WTC11 (cell line): ENCODE results near the gene INKA2. TPM values are rescaled to one million over a fixed set of nuclear protein-coding genes. Genes with fewer than 3 reads are reported as not detected.
A peak's percentile ranks its signal among the peaks of the same experiment; 100 is the strongest.
"Not testable (repeated sequence)": the region's sequence is repeated elsewhere in the genome, so short reads cannot be mapped to it uniquely, and the experiment has no call there.

ENCODE experiments used
- ATAC-seq: fragments of 200-7000 bp; cut with Tn5 transposase; 2 replicates; pipeline ENCODE4 v1.10.0; 2021; ENCODE audit warnings: mild to moderate bottlenecking, moderate library complexity
- CTCF ChIA-PET: fragments of 300-600 bp; sonication (Branson Sonifier 250); formaldehyde crosslinking; loops from one replicate; lab custom pipeline; 2021; ENCODE audit warnings: antibody characterized with exemption; lab: Charles Lee
- POLR2A ChIA-PET: fragments of 350-600 bp; sonication (Branson Sonifier 250); formaldehyde crosslinking; loops from one replicate; lab custom pipeline; 2021; ENCODE audit warnings: antibody characterized with exemption; lab: Charles Lee
- DNase-seq: peaks from one replicate; pipeline ENCODE4 v3.0.0; 2021; ENCODE audit warnings: low spot score
- H3K27ac Mint-ChIP-seq: 2 replicates; pipeline ENCODE4 v1.8.0; 2021; ENCODE audit warnings: mixed read lengths
- H3K27me3 Mint-ChIP-seq: 2 replicates; pipeline ENCODE4 v1.8.0; 2021; ENCODE audit warnings: low read depth, mild to moderate bottlenecking, moderate library complexity, mixed read lengths
- H3K36me3 Mint-ChIP-seq: 2 replicates; pipeline ENCODE4 v1.8.0; 2021; ENCODE audit warnings: mixed read lengths
- H3K4me1 Mint-ChIP-seq: 2 replicates; pipeline ENCODE4 v1.8.0; 2022; ENCODE audit warnings: mixed read lengths
- H3K4me3 Mint-ChIP-seq: 2 replicates; pipeline ENCODE4 v1.8.0; 2021; ENCODE audit warnings: mild to moderate bottlenecking, moderate library complexity, mixed read lengths
- H3K9me3 Mint-ChIP-seq: 2 replicates; pipeline ENCODE4 v1.8.0; 2021; ENCODE audit warnings: mixed read lengths
- ATF1 ChIP-seq: sonication (generic); formaldehyde crosslinking; IDR thresholded peaks from 2 replicates; pipeline ENCODE4 v1.8.1; 2023; ENCODE audit warnings: mild to moderate bottlenecking, moderate library complexity, missing genetic modification reagents
- EMX1 ChIP-seq: fragments of 250-450 bp; sonication (Bioruptor Pico); IDR thresholded peaks from 2 replicates; pipeline ENCODE4 v1.8.0; 2021; ENCODE audit warnings: mild to moderate bottlenecking
- ETV6 ChIP-seq: sonication (generic); formaldehyde crosslinking; IDR thresholded peaks from 2 replicates; pipeline ENCODE4 v1.8.1; 2022; ENCODE audit warnings: mild to moderate bottlenecking, missing genetic modification reagents
- FOXP1 ChIP-seq: sonication (generic); formaldehyde crosslinking; IDR thresholded peaks from 2 replicates; pipeline ENCODE4 v1.8.0; 2022; ENCODE audit warnings: missing genetic modification reagents, mild to moderate bottlenecking, moderate library complexity, borderline replicate concordance
- KAT7 ChIP-seq: sonication (generic); formaldehyde crosslinking; IDR thresholded peaks from 2 replicates; pipeline ENCODE4 v1.8.1; 2023; ENCODE audit warnings: missing genetic modification reagents, mild to moderate bottlenecking, borderline replicate concordance
- TP53 ChIP-seq: sonication (generic); formaldehyde crosslinking; IDR thresholded peaks from 2 replicates; pipeline ENCODE4 v1.8.1; 2023; ENCODE audit warnings: mild to moderate bottlenecking, missing genetic modification reagents
- ZNF232 ChIP-seq: sonication (generic); formaldehyde crosslinking; IDR thresholded peaks from 2 replicates; pipeline ENCODE4 v1.8.0; 2022; ENCODE audit warnings: mild to moderate bottlenecking, missing genetic modification reagents
- ZNF317 ChIP-seq: sonication (generic); formaldehyde crosslinking; IDR thresholded peaks from 2 replicates; pipeline ENCODE4 v1.8.1; 2023; ENCODE audit warnings: low read depth, mild to moderate bottlenecking, moderate library complexity, missing genetic modification reagents, borderline replicate concordance
- total RNA-seq: library from RNA; stranded (reverse); gene quantifications from 3 replicates; pipeline ENCODE4 v1.2.3, GENCODE V29; 2021
- TF ChIP-seq, protein P1 (sequence below): sonication (generic); formaldehyde crosslinking; IDR thresholded peaks from 2 replicates; pipeline ENCODE4 v1.8.0; 2022; ENCODE audit warnings: missing genetic modification reagents
- TF ChIP-seq, protein P2 (sequence below): sonication (generic); formaldehyde crosslinking; conservative IDR thresholded peaks from 2 replicates; pipeline ENCODE4 v1.8.1; 2022; ENCODE audit warnings: mild to moderate bottlenecking, missing genetic modification reagents
- TF ChIP-seq, protein P3 (sequence below): sonication (generic); formaldehyde crosslinking; IDR thresholded peaks from 2 replicates; pipeline ENCODE4 v1.8.1; 2022; ENCODE audit warnings: low read depth, missing genetic modification reagents, borderline replicate concordance
- TF ChIP-seq, protein P4 (sequence below): sonication (generic); formaldehyde crosslinking; IDR thresholded peaks from 2 replicates; pipeline ENCODE4 v1.8.1; 2023; ENCODE audit warnings: mild to moderate bottlenecking, missing genetic modification reagents
- TF ChIP-seq, protein P5 (sequence below): sonication (generic); formaldehyde crosslinking; IDR thresholded peaks from 2 replicates; pipeline ENCODE4 v1.8.0; 2022; ENCODE audit warnings: mild to moderate bottlenecking, missing genetic modification reagents
- TF ChIP-seq, protein P6 (sequence below): sonication (generic); formaldehyde crosslinking; IDR thresholded peaks from 2 replicates; pipeline ENCODE4 v1.8.0; 2023; ENCODE audit warnings: missing genetic modification reagents, mild to moderate bottlenecking, borderline replicate concordance

The INKA2 gene
- total RNA-seq, 1 experiment from 2014 or later = 20.1 TPM

DNA sequence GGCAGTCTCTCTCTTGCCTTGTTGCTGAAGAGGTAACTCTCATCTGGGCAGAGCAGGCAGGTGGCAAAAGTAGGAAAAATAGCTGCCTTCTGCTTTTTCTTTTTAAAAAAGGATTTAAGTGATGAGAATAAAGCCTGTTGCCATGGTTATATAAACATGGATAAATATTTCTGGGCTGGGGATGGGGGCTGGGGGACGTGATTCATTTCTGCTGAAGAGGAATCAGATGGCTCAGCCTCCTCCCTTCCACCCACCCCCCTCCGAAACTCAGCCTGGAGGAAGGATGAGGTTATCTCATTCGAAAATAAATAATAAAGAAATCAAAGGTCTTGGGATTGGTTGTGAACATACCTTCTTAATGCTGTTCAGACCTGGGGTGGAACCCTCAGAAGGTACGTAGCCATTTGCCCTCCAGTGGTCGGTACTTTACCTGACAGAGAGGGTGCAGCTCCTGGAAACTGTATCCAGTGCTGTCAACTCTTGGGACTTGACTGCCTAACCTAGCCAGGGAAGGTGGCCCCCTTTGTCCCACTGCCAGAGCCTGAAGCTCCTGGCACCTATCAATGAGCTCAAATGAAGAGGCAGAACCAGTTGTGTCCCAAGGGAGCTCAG is 3.8 kb upstream of the INKA2 start (continued):
- TF ChIP-seq, protein P1, sequence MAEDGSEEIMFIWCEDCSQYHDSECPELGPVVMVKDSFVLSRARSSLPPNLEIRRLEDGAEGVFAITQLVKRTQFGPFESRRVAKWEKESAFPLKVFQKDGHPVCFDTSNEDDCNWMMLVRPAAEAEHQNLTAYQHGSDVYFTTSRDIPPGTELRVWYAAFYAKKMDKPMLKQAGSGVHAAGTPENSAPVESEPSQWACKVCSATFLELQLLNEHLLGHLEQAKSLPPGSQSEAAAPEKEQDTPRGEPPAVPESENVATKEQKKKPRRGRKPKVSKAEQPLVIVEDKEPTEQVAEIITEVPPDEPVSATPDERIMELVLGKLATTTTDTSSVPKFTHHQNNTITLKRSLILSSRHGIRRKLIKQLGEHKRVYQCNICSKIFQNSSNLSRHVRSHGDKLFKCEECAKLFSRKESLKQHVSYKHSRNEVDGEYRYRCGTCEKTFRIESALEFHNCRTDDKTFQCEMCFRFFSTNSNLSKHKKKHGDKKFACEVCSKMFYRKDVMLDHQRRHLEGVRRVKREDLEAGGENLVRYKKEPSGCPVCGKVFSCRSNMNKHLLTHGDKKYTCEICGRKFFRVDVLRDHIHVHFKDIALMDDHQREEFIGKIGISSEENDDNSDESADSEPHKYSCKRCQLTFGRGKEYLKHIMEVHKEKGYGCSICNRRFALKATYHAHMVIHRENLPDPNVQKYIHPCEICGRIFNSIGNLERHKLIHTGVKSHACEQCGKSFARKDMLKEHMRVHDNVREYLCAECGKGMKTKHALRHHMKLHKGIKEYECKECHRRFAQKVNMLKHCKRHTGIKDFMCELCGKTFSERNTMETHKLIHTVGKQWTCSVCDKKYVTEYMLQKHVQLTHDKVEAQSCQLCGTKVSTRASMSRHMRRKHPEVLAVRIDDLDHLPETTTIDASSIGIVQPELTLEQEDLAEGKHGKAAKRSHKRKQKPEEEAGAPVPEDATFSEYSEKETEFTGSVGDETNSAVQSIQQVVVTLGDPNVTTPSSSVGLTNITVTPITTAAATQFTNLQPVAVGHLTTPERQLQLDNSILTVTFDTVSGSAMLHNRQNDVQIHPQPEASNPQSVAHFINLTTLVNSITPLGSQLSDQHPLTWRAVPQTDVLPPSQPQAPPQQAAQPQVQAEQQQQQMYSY (CRISPR knock-in tag) = no peak
- TF ChIP-seq, protein P2, sequence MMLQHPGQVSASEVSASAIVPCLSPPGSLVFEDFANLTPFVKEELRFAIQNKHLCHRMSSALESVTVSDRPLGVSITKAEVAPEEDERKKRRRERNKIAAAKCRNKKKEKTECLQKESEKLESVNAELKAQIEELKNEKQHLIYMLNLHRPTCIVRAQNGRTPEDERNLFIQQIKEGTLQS (CRISPR knock-in tag) = no peak
- TF ChIP-seq, protein P3, sequence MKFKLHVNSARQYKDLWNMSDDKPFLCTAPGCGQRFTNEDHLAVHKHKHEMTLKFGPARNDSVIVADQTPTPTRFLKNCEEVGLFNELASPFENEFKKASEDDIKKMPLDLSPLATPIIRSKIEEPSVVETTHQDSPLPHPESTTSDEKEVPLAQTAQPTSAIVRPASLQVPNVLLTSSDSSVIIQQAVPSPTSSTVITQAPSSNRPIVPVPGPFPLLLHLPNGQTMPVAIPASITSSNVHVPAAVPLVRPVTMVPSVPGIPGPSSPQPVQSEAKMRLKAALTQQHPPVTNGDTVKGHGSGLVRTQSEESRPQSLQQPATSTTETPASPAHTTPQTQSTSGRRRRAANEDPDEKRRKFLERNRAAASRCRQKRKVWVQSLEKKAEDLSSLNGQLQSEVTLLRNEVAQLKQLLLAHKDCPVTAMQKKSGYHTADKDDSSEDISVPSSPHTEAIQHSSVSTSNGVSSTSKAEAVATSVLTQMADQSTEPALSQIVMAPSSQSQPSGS = no peak
- TF ChIP-seq, protein P4, sequence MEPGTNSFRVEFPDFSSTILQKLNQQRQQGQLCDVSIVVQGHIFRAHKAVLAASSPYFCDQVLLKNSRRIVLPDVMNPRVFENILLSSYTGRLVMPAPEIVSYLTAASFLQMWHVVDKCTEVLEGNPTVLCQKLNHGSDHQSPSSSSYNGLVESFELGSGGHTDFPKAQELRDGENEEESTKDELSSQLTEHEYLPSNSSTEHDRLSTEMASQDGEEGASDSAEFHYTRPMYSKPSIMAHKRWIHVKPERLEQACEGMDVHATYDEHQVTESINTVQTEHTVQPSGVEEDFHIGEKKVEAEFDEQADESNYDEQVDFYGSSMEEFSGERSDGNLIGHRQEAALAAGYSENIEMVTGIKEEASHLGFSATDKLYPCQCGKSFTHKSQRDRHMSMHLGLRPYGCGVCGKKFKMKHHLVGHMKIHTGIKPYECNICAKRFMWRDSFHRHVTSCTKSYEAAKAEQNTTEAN = no peak
- no peak for TF ChIP-seq EMX1 (CRISPR knock-in tag)
- no peak for TF ChIP-seq ZNF232 (CRISPR knock-in tag)
- TF ChIP-seq, all 79 proteins: peak for 0

DNA sequence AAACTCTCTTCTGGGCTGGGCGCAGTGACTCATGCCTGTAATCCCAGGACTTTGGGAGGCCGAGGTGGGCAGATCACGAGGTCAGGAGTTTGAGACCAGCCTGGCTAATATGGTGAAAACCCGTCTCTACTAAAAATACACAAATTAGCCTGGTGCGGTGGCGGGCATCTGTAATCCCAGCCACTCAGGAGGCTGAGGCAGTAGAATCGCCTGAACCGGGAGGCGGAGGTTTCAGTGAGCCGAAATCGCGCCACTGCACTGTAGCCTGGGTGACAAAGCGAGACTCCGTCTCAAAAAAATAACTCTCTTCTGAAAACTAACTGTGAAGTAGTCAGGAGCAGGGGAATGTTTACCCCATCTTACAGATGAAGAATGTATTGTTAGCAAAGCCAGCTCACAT is 3.1 kb upstream of the INKA2 start:
- H3K4me3 Mint-ChIP-seq, POLR2A ChIA-PET, H3K9me3 Mint-ChIP-seq, DNase-seq, H3K36me3 Mint-ChIP-seq, ATAC-seq, H3K27ac Mint-ChIP-seq: not testable (repeated sequence)
- Mint-ChIP-seq H3K4me1 (peaks cover 19% of the 10 kb centered on the region), H3K27me3 (peaks cover 23% of the 10 kb centered on the region)
- CTCF ChIA-PET = interaction anchor here (1.2 kb wide), 1 partner anchor 26 kb away, joined by 4 read pairs; no protein-coding TSS in a partner anchor

DNA sequence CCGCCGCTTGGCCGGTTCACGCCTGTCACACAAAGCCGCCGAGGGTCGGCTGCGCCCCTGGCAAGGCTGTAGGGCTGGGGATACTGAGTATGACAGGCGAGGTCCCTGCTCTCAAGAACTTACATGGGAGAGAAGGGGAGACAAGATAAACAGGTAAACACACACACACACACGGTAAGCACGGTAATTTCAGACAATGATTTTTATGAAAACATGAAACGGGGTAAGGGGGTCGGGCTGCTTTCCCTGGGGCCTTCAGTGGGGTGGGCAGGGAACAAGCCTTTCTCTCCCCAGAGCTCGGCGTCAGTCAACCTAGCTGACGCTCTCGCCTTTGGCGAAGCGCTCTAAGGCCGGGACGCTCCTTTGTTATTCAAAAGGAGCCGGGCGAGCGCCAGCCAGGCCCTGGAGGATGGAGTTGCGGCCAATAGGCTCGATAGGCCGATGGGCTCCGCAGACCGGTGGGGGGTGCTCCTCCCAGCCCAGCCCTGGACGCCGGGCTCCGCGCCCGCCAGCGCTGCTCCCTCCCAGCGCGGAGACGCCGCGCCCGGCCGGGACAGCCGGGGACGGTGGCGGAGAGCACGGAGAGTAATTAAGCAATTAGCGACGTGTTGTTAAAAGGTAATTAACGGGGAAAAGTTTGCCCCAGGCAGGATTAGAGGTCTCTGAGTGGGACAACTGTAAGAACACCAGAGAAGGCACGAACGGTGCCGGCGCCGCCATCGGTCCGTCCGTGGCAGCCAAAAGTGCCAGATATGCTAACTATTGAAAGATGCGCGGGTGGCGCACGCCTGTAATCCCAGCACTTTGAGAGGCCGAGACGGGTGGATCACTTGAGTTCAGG is 950 bp upstream of the INKA2 start:
- CTCF ChIA-PET = interaction anchor here (0.6 to 7.7 kb wide), 13 partner anchors 8 to 258 kb away, joined by 3 to 78 read pairs (median 6); no protein-coding TSS in a partner anchor
- POLR2A ChIA-PET = interaction anchor here (0.7 to 0.9 kb wide), 2 partner anchors 14 to 1405 kb away, joined by 4 read pairs; no protein-coding TSS in a partner anchor
- TF ChIP-seq TP53 (CRISPR knock-in tag) (0 out of 2 replicates have a peak, but pooled peaks have one; percentile 41), KAT7 (CRISPR knock-in tag) (0 out of 2 replicates have a peak, but pooled peaks have one; percentile 53), ETV6 (CRISPR knock-in tag) (peak; percentile 72), ZNF317 (CRISPR knock-in tag) (0 out of 2 replicates have a peak, but pooled peaks have one; percentile 44), ATF1 (no peak), FOXP1 (CRISPR knock-in tag) (peak; percentile 3; the same call in 1 of the 2 replicates)
- TF ChIP-seq, protein P5, sequence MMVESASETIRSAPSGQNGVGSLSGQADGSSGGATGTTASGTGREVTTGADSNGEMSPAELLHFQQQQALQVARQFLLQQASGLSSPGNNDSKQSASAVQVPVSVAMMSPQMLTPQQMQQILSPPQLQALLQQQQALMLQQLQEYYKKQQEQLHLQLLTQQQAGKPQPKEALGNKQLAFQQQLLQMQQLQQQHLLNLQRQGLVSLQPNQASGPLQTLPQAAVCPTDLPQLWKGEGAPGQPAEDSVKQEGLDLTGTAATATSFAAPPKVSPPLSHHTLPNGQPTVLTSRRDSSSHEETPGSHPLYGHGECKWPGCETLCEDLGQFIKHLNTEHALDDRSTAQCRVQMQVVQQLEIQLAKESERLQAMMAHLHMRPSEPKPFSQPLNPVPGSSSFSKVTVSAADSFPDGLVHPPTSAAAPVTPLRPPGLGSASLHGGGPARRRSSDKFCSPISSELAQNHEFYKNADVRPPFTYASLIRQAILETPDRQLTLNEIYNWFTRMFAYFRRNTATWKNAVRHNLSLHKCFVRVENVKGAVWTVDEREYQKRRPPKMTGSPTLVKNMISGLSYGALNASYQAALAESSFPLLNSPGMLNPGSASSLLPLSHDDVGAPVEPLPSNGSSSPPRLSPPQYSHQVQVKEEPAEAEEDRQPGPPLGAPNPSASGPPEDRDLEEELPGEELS (CRISPR knock-in tag) = 0 out of 2 replicates have a peak, but pooled peaks have one; percentile 34
- TF ChIP-seq, protein P6, sequence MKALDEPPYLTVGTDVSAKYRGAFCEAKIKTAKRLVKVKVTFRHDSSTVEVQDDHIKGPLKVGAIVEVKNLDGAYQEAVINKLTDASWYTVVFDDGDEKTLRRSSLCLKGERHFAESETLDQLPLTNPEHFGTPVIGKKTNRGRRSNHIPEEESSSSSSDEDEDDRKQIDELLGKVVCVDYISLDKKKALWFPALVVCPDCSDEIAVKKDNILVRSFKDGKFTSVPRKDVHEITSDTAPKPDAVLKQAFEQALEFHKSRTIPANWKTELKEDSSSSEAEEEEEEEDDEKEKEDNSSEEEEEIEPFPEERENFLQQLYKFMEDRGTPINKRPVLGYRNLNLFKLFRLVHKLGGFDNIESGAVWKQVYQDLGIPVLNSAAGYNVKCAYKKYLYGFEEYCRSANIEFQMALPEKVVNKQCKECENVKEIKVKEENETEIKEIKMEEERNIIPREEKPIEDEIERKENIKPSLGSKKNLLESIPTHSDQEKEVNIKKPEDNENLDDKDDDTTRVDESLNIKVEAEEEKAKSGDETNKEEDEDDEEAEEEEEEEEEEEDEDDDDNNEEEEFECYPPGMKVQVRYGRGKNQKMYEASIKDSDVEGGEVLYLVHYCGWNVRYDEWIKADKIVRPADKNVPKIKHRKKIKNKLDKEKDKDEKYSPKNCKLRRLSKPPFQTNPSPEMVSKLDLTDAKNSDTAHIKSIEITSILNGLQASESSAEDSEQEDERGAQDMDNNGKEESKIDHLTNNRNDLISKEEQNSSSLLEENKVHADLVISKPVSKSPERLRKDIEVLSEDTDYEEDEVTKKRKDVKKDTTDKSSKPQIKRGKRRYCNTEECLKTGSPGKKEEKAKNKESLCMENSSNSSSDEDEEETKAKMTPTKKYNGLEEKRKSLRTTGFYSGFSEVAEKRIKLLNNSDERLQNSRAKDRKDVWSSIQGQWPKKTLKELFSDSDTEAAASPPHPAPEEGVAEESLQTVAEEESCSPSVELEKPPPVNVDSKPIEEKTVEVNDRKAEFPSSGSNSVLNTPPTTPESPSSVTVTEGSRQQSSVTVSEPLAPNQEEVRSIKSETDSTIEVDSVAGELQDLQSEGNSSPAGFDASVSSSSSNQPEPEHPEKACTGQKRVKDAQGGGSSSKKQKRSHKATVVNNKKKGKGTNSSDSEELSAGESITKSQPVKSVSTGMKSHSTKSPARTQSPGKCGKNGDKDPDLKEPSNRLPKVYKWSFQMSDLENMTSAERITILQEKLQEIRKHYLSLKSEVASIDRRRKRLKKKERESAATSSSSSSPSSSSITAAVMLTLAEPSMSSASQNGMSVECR (CRISPR knock-in tag) = no peak
- Mint-ChIP-seq H3K9me3 (no peaks in the 10 kb centered on the region), H3K27me3 (peaks cover 23% of the 10 kb centered on the region), H3K4me3 (no peak overlapping the region), H3K4me1 (peaks cover 15% of the 10 kb centered on the region), H3K36me3 (no peaks in the 10 kb centered on the region), H3K27ac (peak overlapping the region; percentile 91)
- ATAC-seq (peak; percentile 62), DNase-seq (peak; percentile 90)
